ENCODE results near the gene IL6ST. TPM values are rescaled to one million over a fixed set of nuclear protein-coding genes. Genes with fewer than 3 reads are reported as not detected.

IL6ST gene
- total and polyA plus RNA-seq, 10 of the 15 experiments (the other 5 are each of a cell fraction or from before 2014, with no cell fraction given), result 1.5 to 139 (median 13.0) TPM

DNA sequence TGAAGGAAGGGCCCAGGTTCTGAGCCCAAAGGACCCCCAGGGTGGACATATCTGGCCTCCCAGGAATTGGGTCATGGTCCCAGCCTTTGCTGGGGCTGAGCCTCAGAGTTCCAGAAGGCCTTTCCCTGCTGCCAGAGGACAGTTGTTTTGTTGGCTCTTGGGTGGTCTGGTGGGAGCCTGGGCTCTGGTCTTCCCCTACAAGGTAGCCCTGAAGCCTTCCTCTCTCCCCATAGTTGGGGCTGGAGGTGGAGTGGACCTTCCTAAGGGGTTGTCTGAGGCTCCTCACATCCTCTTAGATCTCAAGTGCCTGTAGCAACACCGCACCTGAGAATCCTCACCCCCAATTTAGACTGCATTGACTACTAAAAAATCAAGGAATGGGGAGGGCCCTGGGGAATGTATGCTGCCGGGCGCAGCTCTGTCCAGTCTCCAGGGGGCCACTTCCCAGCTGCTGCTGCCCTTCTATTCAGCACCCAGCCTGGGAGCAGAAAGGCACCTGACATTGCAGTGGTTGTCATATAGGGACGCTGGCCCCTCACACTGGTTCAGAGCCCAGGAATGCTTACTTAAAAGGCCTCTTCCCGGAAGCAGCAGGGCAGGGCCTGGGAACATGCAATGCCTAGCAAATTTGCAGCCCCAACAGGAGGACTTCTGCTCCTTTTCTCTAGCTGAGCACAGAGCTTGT is 77.2 kb downstream of the IL6ST start (continued):
- TF ChIP-seq NFYB (IDR thresholded peaks at IDR 0.05; ENCODE audit: insufficient read depth, low read depth, low read length) (no peak), SRF (IDR thresholded peaks at IDR 0.05; ENCODE audit: low read depth in 2 of 2, low read length in 2 of 2) (no peak), HDGF (IDR thresholded peaks at IDR 0.05) (no peak), NRF1 (conservative IDR thresholded peaks at IDR 0.05; ENCODE audit: low read depth, low read length) (no peak), PML (IDR thresholded peaks at IDR 0.05; ENCODE audit: low read length) (no peak)

DNA sequence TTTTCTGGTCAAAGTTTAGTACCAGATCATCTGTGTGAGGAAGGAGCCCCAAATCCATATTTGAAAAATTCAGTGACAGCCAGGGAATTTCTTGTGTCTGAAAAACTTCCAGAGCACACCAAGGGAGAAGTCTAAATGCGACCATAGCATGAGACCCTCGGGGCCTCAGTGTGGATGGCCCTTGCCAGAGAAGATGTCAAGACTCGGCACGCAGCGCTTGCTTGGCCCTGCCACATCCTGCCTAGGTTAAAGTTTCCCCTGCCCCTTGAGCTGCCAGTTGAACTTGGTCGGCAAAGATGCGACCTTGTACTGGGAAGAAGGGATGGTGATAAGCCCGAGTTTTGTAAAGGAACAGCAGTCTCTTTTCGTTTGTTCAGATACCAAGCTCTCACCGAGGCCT is 77.8 kb downstream of the IL6ST start:
- DNase-seq (ENCODE audit: low read depth, low spot score) (no peak), FAIRE-seq (no peak), ATAC-seq (no peak)
- no TSS peak for BruUV-seq (replicated peaks)
- Histone ChIP-seq H3K4me1 (ENCODE audit: control insufficient read depth, insufficient read depth, low read length) (peaks cover 7% of the 10 kb centered on the region; the same call in 1 of the 2 replicates), H4K20me1 (ENCODE audit: control insufficient read depth, insufficient read depth) (no peaks in the 10 kb centered on the region), H3K36me3 (ENCODE audit: control insufficient read depth in 2 of 2, insufficient read depth in 2 of 2, low read length in 1 of 2) (no peaks in the 10 kb centered on the region), H3K4me3 (no peak overlapping the region), H3K9ac (ENCODE audit: control insufficient read depth, insufficient read depth, low read length) (no peak overlapping the region), H3K79me2 (ENCODE audit: control insufficient read depth, insufficient read depth, low read length) (no peaks in the 10 kb centered on the region), H3K9me3 (replicated peaks; ENCODE audit: control insufficient read depth, insufficient read depth, low read length) (no peaks in the 10 kb centered on the region), H3K27me3 (replicated peaks in 1 of 2; ENCODE audit: control insufficient read depth in 2 of 2, insufficient read depth in 2 of 2, low read length in 1 of 2) (no peaks in the 10 kb centered on the region), H3K27ac (ENCODE audit: control insufficient read depth, insufficient read depth) (no peak overlapping the region), H2AFZ (ENCODE audit: control insufficient read depth, low read depth, low read length) (no peak overlapping the region), H3K4me2 (ENCODE audit: control insufficient read depth, insufficient read depth) (no peak overlapping the region)
- WGBS (ENCODE audit: insufficient coverage, insufficient replicate concordance, low lambda C conversion rate, missing lambda C conversion rate), result 56% methylated on average over 10 of the region's 10 CpGs
- in situ Hi-C loops (cut with MboI), result no loop called here
- RAD21 ChIA-PET (ENCODE audit: unreplicated experiment), result no interaction called here
- CTCF ChIA-PET, result interaction anchor here (0.9 to 1.7 kb wide), 2 partner anchors 10 to 19 kb away, joined by 4 to 7 read pairs; no protein-coding TSS in a partner anchor
- SMC1A ChIA-PET (ENCODE audit: uncharacterized antibody, unreplicated experiment), result interaction anchor here (0.5 to 1.2 kb wide), 3 partner anchors 11 to 62 kb away, joined by 3 to 4 read pairs (median 3); no protein-coding TSS in a partner anchor
- POLR2A ChIA-PET, result no interaction called here
- TF ChIP-seq, protein P1, sequence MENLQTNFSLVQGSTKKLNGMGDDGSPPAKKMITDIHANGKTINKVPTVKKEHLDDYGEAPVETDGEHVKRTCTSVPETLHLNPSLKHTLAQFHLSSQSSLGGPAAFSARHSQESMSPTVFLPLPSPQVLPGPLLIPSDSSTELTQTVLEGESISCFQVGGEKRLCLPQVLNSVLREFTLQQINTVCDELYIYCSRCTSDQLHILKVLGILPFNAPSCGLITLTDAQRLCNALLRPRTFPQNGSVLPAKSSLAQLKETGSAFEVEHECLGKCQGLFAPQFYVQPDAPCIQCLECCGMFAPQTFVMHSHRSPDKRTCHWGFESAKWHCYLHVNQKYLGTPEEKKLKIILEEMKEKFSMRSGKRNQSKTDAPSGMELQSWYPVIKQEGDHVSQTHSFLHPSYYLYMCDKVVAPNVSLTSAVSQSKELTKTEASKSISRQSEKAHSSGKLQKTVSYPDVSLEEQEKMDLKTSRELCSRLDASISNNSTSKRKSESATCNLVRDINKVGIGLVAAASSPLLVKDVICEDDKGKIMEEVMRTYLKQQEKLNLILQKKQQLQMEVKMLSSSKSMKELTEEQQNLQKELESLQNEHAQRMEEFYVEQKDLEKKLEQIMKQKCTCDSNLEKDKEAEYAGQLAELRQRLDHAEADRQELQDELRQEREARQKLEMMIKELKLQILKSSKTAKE (IDR thresholded peaks at IDR 0.05; ENCODE audit: low read depth, poor library complexity, severe bottlenecking), result no peak
- no peak for TF ChIP-seq SPI1 (IDR thresholded peaks at IDR 0.05; ENCODE audit: borderline replicate concordance, insufficient read depth, low read depth, low read length)
- TF ChIP-seq TCF3 (IDR thresholded peaks at IDR 0.05; ENCODE audit: borderline replicate concordance, insufficient read depth, low read depth, low read length), result no peak
- no peak for TF ChIP-seq ASH2L (IDR thresholded peaks at IDR 0.05; ENCODE audit: borderline replicate concordance, low read depth)
- intact Hi-C loops (cut with micrococcal nuclease; ENCODE audit: unreplicated experiment), result no loop called here
